Measurements from ENCODE around the gene MRGPRF.

DNA sequence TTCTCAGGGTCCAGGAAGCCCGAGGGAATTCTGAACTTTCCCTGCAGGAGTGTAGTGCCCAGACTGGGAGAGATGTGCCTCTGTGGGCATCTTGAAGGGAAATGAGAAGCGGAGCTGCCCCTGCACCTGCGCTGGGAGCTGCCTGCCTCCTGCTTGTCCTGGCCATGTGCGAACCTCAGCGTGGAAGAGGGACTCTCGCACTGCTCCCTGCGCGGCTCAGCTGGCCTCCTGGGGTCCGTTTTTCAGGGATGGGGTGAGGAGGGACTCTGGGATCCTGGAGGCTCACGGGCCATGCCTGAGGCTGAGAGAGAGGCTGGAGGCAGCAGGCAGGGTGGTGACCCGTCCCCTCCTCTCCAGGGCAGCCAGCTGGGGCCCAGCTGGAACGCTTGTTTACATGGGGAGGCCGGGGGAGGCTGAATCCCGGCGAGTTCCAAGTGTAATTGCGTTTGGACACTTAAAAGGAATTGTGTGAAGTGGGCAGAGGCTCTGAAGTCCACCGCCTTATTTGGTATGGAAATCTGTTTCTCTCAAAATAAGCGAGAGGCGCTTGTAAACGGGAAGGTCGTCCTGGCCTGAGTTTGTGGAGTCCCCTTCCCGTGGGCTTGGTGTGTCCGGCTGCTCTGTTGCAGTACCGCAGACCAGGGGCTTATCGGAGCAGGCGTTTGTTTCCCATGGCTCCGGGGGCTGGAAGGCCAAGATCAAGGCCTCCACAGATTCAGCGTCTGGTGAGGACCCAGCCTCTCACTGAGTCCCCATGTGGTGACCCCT lies 1.2 kb upstream of the MRGPRF start:
- TF ChIP-seq POLR2A (IDR thresholded peaks at IDR 0.05; ENCODE audit: low read depth, low read length) (no peak), POLR2AphosphoS5 (IDR thresholded peaks at IDR 0.05; ENCODE audit: low read depth, low read length) (no peak)
